ENCODE data around the gene DPH5.

- TF ChIP-seq REST (IDR thresholded peaks at IDR 0.05; ENCODE audit: insufficient read depth in 1 of 2, low read depth in 2 of 2, low read length in 2 of 2) (no peak), SIN3A (IDR thresholded peaks at IDR 0.05; ENCODE audit: borderline replicate concordance, insufficient read depth, low read length) (no peak), POLR2AphosphoS5 (IDR thresholded peaks at IDR 0.05; ENCODE audit: low read depth, low read length) (no peak)
Observed at GRCh38 chr1:101022294-101022693, 3.3 kb downstream of the DPH5 start.

Data from PFSK-1 (cell line).